ENCODE data around the gene ZNF639.

DNA sequence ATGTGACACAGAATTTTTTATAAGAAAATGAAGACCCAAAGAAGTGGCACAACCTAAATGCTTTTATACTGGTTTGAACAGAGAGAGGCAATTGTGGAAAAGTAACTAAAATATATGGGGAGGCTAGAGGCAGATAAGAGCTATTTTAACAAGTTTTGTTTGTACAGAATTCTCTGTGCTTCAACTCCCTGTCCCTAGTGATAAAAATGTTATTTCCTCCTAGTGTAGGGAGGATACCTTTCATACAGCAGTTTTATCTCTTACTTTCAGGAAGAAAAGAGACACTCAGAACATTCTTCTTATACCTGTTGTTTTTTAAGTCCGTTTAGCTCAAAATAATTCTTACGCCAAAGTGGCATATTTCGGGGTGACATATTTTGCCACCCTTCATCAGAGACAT lies 21.2 kb upstream of the ZNF639 start:
- TF ChIP-seq SMAD5 (IDR thresholded peaks at IDR 0.05; ENCODE audit: low read depth) (no peak), SRF (IDR thresholded peaks at IDR 0.05; ENCODE audit: low read depth in 2 of 2, low read length in 2 of 2) (no peak), BRCA1 (IDR thresholded peaks at IDR 0.05; ENCODE audit: low read depth, low read length) (no peak), NRF1 (conservative IDR thresholded peaks at IDR 0.05; ENCODE audit: low read depth, low read length) (no peak), EZH2 (IDR thresholded peaks at IDR 0.05; ENCODE audit: borderline replicate concordance, control insufficient read depth, low read depth, low read length) (no peak), YY1 (IDR thresholded peaks at IDR 0.05; ENCODE audit: low read depth, low read length) (no peak), RUNX3 (IDR thresholded peaks at IDR 0.05; ENCODE audit: low read length) (no peak), SUZ12 (IDR thresholded peaks at IDR 0.05; ENCODE audit: unreplicated experiment) (no peak), SP1 (IDR thresholded peaks at IDR 0.05; ENCODE audit: low read depth, low read length) (no peak), FOXM1 (IDR thresholded peaks at IDR 0.05; ENCODE audit: low read depth, low read length) (no peak), CBFB (IDR thresholded peaks at IDR 0.05; ENCODE audit: low read depth) (no peak), CREB1 (IDR thresholded peaks at IDR 0.05; ENCODE audit: low read depth) (no peak), HDGF (IDR thresholded peaks at IDR 0.05) (no peak)
- TF ChIP-seq, protein P1, sequence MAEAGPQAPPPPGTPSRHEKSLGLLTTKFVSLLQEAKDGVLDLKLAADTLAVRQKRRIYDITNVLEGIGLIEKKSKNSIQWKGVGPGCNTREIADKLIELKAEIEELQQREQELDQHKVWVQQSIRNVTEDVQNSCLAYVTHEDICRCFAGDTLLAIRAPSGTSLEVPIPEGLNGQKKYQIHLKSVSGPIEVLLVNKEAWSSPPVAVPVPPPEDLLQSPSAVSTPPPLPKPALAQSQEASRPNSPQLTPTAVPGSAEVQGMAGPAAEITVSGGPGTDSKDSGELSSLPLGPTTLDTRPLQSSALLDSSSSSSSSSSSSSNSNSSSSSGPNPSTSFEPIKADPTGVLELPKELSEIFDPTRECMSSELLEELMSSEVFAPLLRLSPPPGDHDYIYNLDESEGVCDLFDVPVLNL (IDR thresholded peaks at IDR 0.05; ENCODE audit: low read depth, low read length): no peak

Measured in GM12878 (cell line).